WTC11 (cell line): ENCODE measurements around the gene PSENEN.

Experiments
- IRF2 ChIP-seq: sonication (generic); formaldehyde crosslinking; IDR thresholded peaks from 2 replicates; pipeline ENCODE4 v1.8.0; 2022; ENCODE audit warnings: low read depth, missing genetic modification reagents, borderline replicate concordance
- NFE2L1 ChIP-seq: sonication (generic); formaldehyde crosslinking; IDR thresholded peaks from 2 replicates; pipeline ENCODE4 v1.8.1; 2023; ENCODE audit warnings: missing genetic modification reagents
- NR2C2 ChIP-seq: sonication (generic); formaldehyde crosslinking; IDR thresholded peaks from 2 replicates; pipeline ENCODE4 v1.8.0; 2022; ENCODE audit warnings: mild to moderate bottlenecking, missing genetic modification reagents
- SMAD3 ChIP-seq: sonication (generic); formaldehyde crosslinking; IDR thresholded peaks from 2 replicates; pipeline ENCODE4 v1.8.0; 2022; ENCODE audit warnings: missing genetic modification reagents, mild to moderate bottlenecking, borderline replicate concordance
- TEAD4 ChIP-seq: sonication (generic); formaldehyde crosslinking; IDR thresholded peaks from 2 replicates; pipeline ENCODE4 v1.8.0; 2022; ENCODE audit warnings: mild to moderate bottlenecking, missing genetic modification reagents
- TF ChIP-seq, protein P1 (sequence below): sonication (generic); formaldehyde crosslinking; IDR thresholded peaks from 2 replicates; pipeline ENCODE4 v1.8.1; 2022; ENCODE audit warnings: low read depth, mild to moderate bottlenecking, moderate library complexity, missing genetic modification reagents, borderline replicate concordance
- TF ChIP-seq, protein P2 (sequence below): sonication (generic); formaldehyde crosslinking; IDR thresholded peaks from 2 replicates; pipeline ENCODE4 v1.8.0; 2022; ENCODE audit warnings: mild to moderate bottlenecking, missing genetic modification reagents
- TF ChIP-seq, protein P3 (sequence below): fragments of 200-600 bp; IDR thresholded peaks from 2 replicates; pipeline ENCODE4 v1.8.0; 2022; ENCODE audit warnings: antibody characterized with exemption
- TF ChIP-seq, protein P4 (sequence below): sonication (generic); formaldehyde crosslinking; IDR thresholded peaks from 2 replicates; pipeline ENCODE4 v1.8.1; 2023; ENCODE audit warnings: mild to moderate bottlenecking, missing genetic modification reagents, moderate library complexity
- TF ChIP-seq, protein P5 (sequence below): sonication (generic); formaldehyde crosslinking; IDR thresholded peaks from 2 replicates; pipeline ENCODE4 v1.8.0; 2023; ENCODE audit warnings: missing genetic modification reagents, mild to moderate bottlenecking, borderline replicate concordance
- TF ChIP-seq, protein P6 (sequence below): fragments of 250-450 bp; sonication (Bioruptor Pico); IDR thresholded peaks from 2 replicates; pipeline ENCODE4 v1.9.0; 2021; ENCODE audit warnings: mild to moderate bottlenecking
- TF ChIP-seq, protein P7 (sequence below): sonication (generic); formaldehyde crosslinking; IDR thresholded peaks from 2 replicates; pipeline ENCODE4 v1.8.1; 2023; ENCODE audit warnings: mild to moderate bottlenecking, missing genetic modification reagents, borderline replicate concordance

DNA sequence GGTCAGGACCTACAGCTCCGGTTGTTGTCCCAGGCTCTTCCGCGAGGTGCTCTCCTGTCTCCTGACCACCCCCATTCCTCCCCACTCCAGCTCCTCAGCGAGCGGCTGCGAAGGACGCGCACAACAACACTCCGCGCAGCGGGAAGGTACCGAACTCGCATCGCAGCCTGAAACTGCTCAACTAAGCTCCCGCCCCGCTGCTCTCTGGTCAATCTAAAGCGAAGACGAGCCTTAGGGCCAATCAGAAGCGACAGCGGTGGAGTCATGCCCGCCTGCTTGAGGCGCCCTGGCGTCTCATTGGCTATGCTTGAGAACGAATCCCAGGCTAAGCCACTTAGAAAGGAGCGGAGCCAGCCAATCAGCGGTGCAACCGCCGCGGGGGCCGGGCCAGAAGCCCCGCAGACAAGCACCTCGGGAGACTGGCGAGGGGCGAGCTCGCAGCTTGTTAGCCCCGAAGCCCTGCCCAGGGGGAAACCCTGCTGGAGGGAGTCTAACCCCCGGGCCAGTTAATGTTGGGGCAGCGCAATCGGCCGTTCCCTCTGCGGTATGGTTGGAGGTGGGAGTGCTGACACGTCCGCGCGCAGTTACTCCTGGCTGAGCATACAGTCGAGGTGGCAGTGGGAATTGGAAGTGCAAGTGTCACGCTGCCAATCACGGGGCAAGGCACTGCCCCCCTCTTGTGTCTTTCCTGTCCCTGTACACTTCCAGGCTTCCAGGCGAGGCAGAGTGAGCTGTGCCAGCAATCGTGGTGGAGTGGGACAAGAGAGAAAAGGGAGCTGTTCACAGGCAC, 43.0 kb upstream of the PSENEN start:
- no peak for TF ChIP-seq NR2C2 (CRISPR knock-in tag)
- TF ChIP-seq, protein P1, sequence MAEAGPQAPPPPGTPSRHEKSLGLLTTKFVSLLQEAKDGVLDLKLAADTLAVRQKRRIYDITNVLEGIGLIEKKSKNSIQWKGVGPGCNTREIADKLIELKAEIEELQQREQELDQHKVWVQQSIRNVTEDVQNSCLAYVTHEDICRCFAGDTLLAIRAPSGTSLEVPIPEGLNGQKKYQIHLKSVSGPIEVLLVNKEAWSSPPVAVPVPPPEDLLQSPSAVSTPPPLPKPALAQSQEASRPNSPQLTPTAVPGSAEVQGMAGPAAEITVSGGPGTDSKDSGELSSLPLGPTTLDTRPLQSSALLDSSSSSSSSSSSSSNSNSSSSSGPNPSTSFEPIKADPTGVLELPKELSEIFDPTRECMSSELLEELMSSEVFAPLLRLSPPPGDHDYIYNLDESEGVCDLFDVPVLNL: no peak
- no peak for TF ChIP-seq IRF2 (CRISPR knock-in tag)
- TF ChIP-seq, protein P2, sequence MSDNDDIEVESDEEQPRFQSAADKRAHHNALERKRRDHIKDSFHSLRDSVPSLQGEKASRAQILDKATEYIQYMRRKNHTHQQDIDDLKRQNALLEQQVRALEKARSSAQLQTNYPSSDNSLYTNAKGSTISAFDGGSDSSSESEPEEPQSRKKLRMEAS (CRISPR knock-in tag): peak; percentile 46
- TF ChIP-seq, protein P3, sequence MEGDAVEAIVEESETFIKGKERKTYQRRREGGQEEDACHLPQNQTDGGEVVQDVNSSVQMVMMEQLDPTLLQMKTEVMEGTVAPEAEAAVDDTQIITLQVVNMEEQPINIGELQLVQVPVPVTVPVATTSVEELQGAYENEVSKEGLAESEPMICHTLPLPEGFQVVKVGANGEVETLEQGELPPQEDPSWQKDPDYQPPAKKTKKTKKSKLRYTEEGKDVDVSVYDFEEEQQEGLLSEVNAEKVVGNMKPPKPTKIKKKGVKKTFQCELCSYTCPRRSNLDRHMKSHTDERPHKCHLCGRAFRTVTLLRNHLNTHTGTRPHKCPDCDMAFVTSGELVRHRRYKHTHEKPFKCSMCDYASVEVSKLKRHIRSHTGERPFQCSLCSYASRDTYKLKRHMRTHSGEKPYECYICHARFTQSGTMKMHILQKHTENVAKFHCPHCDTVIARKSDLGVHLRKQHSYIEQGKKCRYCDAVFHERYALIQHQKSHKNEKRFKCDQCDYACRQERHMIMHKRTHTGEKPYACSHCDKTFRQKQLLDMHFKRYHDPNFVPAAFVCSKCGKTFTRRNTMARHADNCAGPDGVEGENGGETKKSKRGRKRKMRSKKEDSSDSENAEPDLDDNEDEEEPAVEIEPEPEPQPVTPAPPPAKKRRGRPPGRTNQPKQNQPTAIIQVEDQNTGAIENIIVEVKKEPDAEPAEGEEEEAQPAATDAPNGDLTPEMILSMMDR: no peak
- TF ChIP-seq, protein P4, sequence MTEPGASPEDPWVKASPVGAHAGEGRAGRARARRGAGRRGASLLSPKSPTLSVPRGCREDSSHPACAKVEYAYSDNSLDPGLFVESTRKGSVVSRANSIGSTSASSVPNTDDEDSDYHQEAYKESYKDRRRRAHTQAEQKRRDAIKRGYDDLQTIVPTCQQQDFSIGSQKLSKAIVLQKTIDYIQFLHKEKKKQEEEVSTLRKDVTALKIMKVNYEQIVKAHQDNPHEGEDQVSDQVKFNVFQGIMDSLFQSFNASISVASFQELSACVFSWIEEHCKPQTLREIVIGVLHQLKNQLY (CRISPR knock-in tag): no peak
- TF ChIP-seq, protein P5, sequence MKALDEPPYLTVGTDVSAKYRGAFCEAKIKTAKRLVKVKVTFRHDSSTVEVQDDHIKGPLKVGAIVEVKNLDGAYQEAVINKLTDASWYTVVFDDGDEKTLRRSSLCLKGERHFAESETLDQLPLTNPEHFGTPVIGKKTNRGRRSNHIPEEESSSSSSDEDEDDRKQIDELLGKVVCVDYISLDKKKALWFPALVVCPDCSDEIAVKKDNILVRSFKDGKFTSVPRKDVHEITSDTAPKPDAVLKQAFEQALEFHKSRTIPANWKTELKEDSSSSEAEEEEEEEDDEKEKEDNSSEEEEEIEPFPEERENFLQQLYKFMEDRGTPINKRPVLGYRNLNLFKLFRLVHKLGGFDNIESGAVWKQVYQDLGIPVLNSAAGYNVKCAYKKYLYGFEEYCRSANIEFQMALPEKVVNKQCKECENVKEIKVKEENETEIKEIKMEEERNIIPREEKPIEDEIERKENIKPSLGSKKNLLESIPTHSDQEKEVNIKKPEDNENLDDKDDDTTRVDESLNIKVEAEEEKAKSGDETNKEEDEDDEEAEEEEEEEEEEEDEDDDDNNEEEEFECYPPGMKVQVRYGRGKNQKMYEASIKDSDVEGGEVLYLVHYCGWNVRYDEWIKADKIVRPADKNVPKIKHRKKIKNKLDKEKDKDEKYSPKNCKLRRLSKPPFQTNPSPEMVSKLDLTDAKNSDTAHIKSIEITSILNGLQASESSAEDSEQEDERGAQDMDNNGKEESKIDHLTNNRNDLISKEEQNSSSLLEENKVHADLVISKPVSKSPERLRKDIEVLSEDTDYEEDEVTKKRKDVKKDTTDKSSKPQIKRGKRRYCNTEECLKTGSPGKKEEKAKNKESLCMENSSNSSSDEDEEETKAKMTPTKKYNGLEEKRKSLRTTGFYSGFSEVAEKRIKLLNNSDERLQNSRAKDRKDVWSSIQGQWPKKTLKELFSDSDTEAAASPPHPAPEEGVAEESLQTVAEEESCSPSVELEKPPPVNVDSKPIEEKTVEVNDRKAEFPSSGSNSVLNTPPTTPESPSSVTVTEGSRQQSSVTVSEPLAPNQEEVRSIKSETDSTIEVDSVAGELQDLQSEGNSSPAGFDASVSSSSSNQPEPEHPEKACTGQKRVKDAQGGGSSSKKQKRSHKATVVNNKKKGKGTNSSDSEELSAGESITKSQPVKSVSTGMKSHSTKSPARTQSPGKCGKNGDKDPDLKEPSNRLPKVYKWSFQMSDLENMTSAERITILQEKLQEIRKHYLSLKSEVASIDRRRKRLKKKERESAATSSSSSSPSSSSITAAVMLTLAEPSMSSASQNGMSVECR (CRISPR knock-in tag): no peak
- TF ChIP-seq NFE2L1 (CRISPR knock-in tag): no peak
- TF ChIP-seq, protein P6, sequence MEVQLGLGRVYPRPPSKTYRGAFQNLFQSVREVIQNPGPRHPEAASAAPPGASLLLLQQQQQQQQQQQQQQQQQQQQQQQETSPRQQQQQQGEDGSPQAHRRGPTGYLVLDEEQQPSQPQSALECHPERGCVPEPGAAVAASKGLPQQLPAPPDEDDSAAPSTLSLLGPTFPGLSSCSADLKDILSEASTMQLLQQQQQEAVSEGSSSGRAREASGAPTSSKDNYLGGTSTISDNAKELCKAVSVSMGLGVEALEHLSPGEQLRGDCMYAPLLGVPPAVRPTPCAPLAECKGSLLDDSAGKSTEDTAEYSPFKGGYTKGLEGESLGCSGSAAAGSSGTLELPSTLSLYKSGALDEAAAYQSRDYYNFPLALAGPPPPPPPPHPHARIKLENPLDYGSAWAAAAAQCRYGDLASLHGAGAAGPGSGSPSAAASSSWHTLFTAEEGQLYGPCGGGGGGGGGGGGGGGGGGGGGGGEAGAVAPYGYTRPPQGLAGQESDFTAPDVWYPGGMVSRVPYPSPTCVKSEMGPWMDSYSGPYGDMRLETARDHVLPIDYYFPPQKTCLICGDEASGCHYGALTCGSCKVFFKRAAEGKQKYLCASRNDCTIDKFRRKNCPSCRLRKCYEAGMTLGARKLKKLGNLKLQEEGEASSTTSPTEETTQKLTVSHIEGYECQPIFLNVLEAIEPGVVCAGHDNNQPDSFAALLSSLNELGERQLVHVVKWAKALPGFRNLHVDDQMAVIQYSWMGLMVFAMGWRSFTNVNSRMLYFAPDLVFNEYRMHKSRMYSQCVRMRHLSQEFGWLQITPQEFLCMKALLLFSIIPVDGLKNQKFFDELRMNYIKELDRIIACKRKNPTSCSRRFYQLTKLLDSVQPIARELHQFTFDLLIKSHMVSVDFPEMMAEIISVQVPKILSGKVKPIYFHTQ: no peak
- no peak for TF ChIP-seq SMAD3
- TF ChIP-seq, protein P7, sequence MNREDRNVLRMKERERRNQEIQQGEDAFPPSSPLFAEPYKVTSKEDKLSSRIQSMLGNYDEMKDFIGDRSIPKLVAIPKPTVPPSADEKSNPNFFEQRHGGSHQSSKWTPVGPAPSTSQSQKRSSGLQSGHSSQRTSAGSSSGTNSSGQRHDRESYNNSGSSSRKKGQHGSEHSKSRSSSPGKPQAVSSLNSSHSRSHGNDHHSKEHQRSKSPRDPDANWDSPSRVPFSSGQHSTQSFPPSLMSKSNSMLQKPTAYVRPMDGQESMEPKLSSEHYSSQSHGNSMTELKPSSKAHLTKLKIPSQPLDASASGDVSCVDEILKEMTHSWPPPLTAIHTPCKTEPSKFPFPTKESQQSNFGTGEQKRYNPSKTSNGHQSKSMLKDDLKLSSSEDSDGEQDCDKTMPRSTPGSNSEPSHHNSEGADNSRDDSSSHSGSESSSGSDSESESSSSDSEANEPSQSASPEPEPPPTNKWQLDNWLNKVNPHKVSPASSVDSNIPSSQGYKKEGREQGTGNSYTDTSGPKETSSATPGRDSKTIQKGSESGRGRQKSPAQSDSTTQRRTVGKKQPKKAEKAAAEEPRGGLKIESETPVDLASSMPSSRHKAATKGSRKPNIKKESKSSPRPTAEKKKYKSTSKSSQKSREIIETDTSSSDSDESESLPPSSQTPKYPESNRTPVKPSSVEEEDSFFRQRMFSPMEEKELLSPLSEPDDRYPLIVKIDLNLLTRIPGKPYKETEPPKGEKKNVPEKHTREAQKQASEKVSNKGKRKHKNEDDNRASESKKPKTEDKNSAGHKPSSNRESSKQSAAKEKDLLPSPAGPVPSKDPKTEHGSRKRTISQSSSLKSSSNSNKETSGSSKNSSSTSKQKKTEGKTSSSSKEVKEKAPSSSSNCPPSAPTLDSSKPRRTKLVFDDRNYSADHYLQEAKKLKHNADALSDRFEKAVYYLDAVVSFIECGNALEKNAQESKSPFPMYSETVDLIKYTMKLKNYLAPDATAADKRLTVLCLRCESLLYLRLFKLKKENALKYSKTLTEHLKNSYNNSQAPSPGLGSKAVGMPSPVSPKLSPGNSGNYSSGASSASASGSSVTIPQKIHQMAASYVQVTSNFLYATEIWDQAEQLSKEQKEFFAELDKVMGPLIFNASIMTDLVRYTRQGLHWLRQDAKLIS: no peak
- no peak for TF ChIP-seq TEAD4
